Heart left ventricle (tissue), 13 donors: ENCODE data around the gene ARL17A.
"Not testable (repeated sequence)": the region's sequence is repeated elsewhere in the genome, so short reads cannot be mapped to it uniquely, and the experiment has no call there.

Experiments used
- CTCF ChIP-seq, 12 donors: fragments of 200-600 bp; sonication (generic) in 4 of 12; IDR thresholded peaks; one replicate each; pipeline versions ENCODE4 v1.5.0 to v1.8.0; 2018 to 2022; ENCODE audit warnings: antibody characterized with exemption in 12 of 12, mild to moderate bottlenecking in 5 of 12
- POLR2A ChIP-seq, 2 donors: fragments of 450-650 bp; IDR thresholded peaks; one replicate each; pipeline ENCODE4 v1.6.1; 2017; ENCODE audit warnings: antibody characterized with exemption in 2 of 2, mild to moderate bottlenecking in 2 of 2, moderate library complexity in 2 of 2
- donor health status: ischemic (EF 13 %, LVEDD 7.1; RV severe dilation, severe dysfunction).
- donor health status: DM: no; HTN: yes; CAD: no.
- donor health status: DM: no; HTN: no; CAD: no.
- donor health status: ischemic (EF 25% LVEDD 6.9; RV normal size, moderate dysfunction).
- donor health status: ischemic (EF 25% LVEDD 5.7; RV mildly dilated, moderate dysfunction).
- donor health status: ischemic (EF 35%, LVEDD 5.7; RV mildly dilated, moderate dysfunction).
- donor health status: nonischemic (EF 11% LVEDD 7.7; RV severe dilation, severe dysfunction).
- donor health status: DM: yes; HTN: yes; CAD: no.
- donor health status: PGD.
- donor health status: ischemic (EF 29% LVEDD 5.4; RV normal size, mild dysfunction).
- donor health status: nonischemic (EF 23%, LVEDD 6.1; RV moderate dilation, normal function).

- not testable (repeated sequence) for TF ChIP-seq CTCF, POLR2A (IDR thresholded peaks at IDR 0.05)
Measured at GRCh38 chr17:46585444-46585843, 6.0 kb upstream of the ARL17A start.
